ENCODE data around the gene TMUB1.

The TMUB1 gene

GRCh38 chr7:151121380-151122170, 38.3 kb upstream of the TMUB1 start:
- no peak for DNase-seq (ENCODE audit: low read depth)

GRCh38 chr7:151120896-151121295, 37.6 kb upstream of the TMUB1 start:
- no peak for DNase-seq (ENCODE audit: low read depth)

- DNase-seq (ENCODE audit: low read depth): no peak
Measured at GRCh38 chr7:151119902-151120301, 36.6 kb upstream of the TMUB1 start.

GRCh38 chr7:151119055-151119415, 35.7 kb upstream of the TMUB1 start:
- no peak for DNase-seq (ENCODE audit: low read depth)

GRCh38 chr7:151118108-151119054, 35.1 kb upstream of the TMUB1 start:
- DNase-seq (ENCODE audit: low read depth): no peak

- DNase-seq (ENCODE audit: low read depth): no peak
Measured at GRCh38 chr7:151117565-151117964, 34.3 kb upstream of the TMUB1 start.

GRCh38 chr7:151116603-151117440, 33.5 kb upstream of the TMUB1 start:
- DNase-seq (ENCODE audit: low read depth): no peak

- no peak for DNase-seq (ENCODE audit: low read depth)
Measured at GRCh38 chr7:151115836-151116418, 32.6 kb upstream of the TMUB1 start.

GRCh38 chr7:151115121-151115835, 32.0 kb upstream of the TMUB1 start:
- no peak for DNase-seq (ENCODE audit: low read depth)

- DNase-seq (ENCODE audit: low read depth): no peak
Measured at GRCh38 chr7:151114151-151115090, 31.1 kb upstream of the TMUB1 start.

GRCh38 chr7:151113344-151114150, 30.3 kb upstream of the TMUB1 start:
- no peak for DNase-seq (ENCODE audit: low read depth)

GRCh38 chr7:151110941-151111645, 27.8 kb upstream of the TMUB1 start:
- no peak for DNase-seq (ENCODE audit: low read depth)

- no peak for DNase-seq (ENCODE audit: low read depth)
Measured at GRCh38 chr7:151110236-151110940, 27.1 kb upstream of the TMUB1 start.

GRCh38 chr7:151109094-151110048, 26.1 kb upstream of the TMUB1 start:
- no peak for DNase-seq (ENCODE audit: low read depth)

- DNase-seq (ENCODE audit: low read depth): no peak
Measured at GRCh38 chr7:151107882-151108281, 24.6 kb upstream of the TMUB1 start.

- DNase-seq (ENCODE audit: low read depth): no peak
Measured at GRCh38 chr7:151104411-151105235, 21.3 kb upstream of the TMUB1 start.

Measured in GM04503 (cell line).